Activated T-helper 1 cell treated with anti-CD3 and anti-CD28 coated beads, Interleukin-12 subunit alpha, Interleukin-12 subunit beta, Interleukin-2, Interleukin-4 antibody, amounts not matched to agents 30 ng/mL and 10 ng/mL and 1 ng/mL, durations not matched to agents 14 hours and 24 hours and 36 hours (primary cell): ENCODE data around the gene C3AR1. TPM values are rescaled to one million over a fixed set of nuclear protein-coding genes. Genes with fewer than 3 reads are reported as not detected.
"Not testable (repeated sequence)": the region's sequence is repeated elsewhere in the genome, so short reads cannot be mapped to it uniquely, and the experiment has no call there.

ENCODE experiments used
- DNase-seq: peaks from one replicate; pipeline ENCODE4 v3.0.0; 2021; ENCODE audit warnings: low spot score
- H3K27ac Mint-ChIP-seq: one replicate; pipeline ENCODE4 v1.8.0; 2021; ENCODE audit warnings: mild to moderate bottlenecking, mixed read lengths
- H3K27me3 Mint-ChIP-seq: one replicate; pipeline ENCODE4 v1.8.0; 2022; ENCODE audit warnings: mild to moderate bottlenecking, moderate library complexity, mixed read lengths; ENCODE audit not compliant: insufficient read depth
- H3K36me3 Mint-ChIP-seq: one replicate; pipeline ENCODE4 v1.8.0; 2021; ENCODE audit warnings: low read depth, mixed read lengths
- H3K4me1 Mint-ChIP-seq: one replicate; pipeline ENCODE4 v1.8.0; 2021; ENCODE audit warnings: low read depth, mixed read lengths
- H3K4me3 Mint-ChIP-seq: one replicate; pipeline ENCODE4 v1.8.0; 2021; ENCODE audit warnings: mild to moderate bottlenecking, moderate library complexity, mixed read lengths
- H3K9me3 Mint-ChIP-seq: one replicate; pipeline ENCODE4 v1.8.0; 2021; ENCODE audit warnings: mixed read lengths
- intact Hi-C: fragments of 100-400 bp; cut with micrococcal nuclease; formaldehyde crosslinking; loops from one replicate; pipeline ENCODE4 v1.15.1; 2024
- total RNA-seq: library from RNA; stranded (reverse); gene quantifications from 2 replicates; pipeline ENCODE4 v1.2.3, GENCODE V29; 2022

C3AR1 gene
- 0.60 and 0.71 TPM in 2 replicates for total RNA-seq

- Mint-ChIP-seq H3K27ac (peak within 1 kb of the TSS; percentile 79), H3K36me3 (no peaks in the 10 kb centered on the region), H3K27me3 (no peaks in the 10 kb centered on the region), H3K4me3 (peak within 1 kb of the TSS; percentile 56), H3K4me1 (peaks cover 35% of the 10 kb centered on the region), H3K9me3 (no peaks in the 10 kb centered on the region)
- peak; percentile 43 for DNase-seq
- intact Hi-C loops: loop anchor here (1.0 kb wide), 1 partner anchor 16 kb away; the partner anchor contains the start of gene NECAP1
Measured at GRCh38 chr12:8065991-8066594, at the start of gene C3AR1. C3AR1 (minus strand) TSS chr12:8066359; CDS start chr12:8060185, 6,174 bp downstream.

- not testable (repeated sequence) for H3K4me3 Mint-ChIP-seq, DNase-seq
Measured at GRCh38 chr12:8113117-8113516, 47.0 kb upstream of the C3AR1 start.

GRCh38 chr12:8108808-8109398 is 42.7 kb upstream of the C3AR1 start:
- Mint-ChIP-seq H3K36me3 (peaks cover 17% of the 10 kb centered on the region), H3K27me3 (no peaks in the 10 kb centered on the region), H3K9me3 (peaks cover 5% of the 10 kb centered on the region), H3K27ac (no peak overlapping the region), H3K4me1 (no peaks in the 10 kb centered on the region), H3K4me3 (no peak overlapping the region)
- intact Hi-C loops: loop anchor here (1.0 kb wide), 3 partner anchors 63 to 128 kb away; no protein-coding TSS in a partner anchor
- DNase-seq: peak; percentile 55

More at GRCh38 chr12:8113117-8113516, 47.0 kb upstream of the C3AR1 start:
- H3K36me3 Mint-ChIP-seq, H3K9me3 Mint-ChIP-seq, H3K27me3 Mint-ChIP-seq, H3K27ac Mint-ChIP-seq, intact Hi-C loops, H3K4me1 Mint-ChIP-seq: not testable (repeated sequence)

GRCh38 chr12:8099235-8099634 is 33.1 kb upstream of the C3AR1 start:
- H3K4me1 Mint-ChIP-seq: peaks cover 4% of the 10 kb centered on the region
- H3K27me3 Mint-ChIP-seq: no peaks in the 10 kb centered on the region
- no peak for DNase-seq
- peaks cover 38% of the 10 kb centered on the region for H3K36me3 Mint-ChIP-seq
- H3K27ac Mint-ChIP-seq: no peak overlapping the region
- H3K4me3 Mint-ChIP-seq: no peak overlapping the region
- intact Hi-C loops: no loop called here
- H3K9me3 Mint-ChIP-seq: no peaks in the 10 kb centered on the region

- DNase-seq: no peak
- no peaks in the 10 kb centered on the region for H3K9me3 Mint-ChIP-seq
- peaks cover 55% of the 10 kb centered on the region for H3K36me3 Mint-ChIP-seq
- peaks cover 4% of the 10 kb centered on the region for H3K4me1 Mint-ChIP-seq
- no peak overlapping the region for H3K27ac Mint-ChIP-seq
- H3K27me3 Mint-ChIP-seq: no peaks in the 10 kb centered on the region
- intact Hi-C loops: no loop called here
- no peak overlapping the region for H3K4me3 Mint-ChIP-seq
Measured at GRCh38 chr12:8096281-8096915, 30.2 kb upstream of the C3AR1 start.

GRCh38 chr12:8093291-8093690 is 27.1 kb upstream of the C3AR1 start:
- Mint-ChIP-seq H3K9me3 (no peaks in the 10 kb centered on the region), H3K4me1 (peaks cover 12% of the 10 kb centered on the region), H3K27me3 (no peaks in the 10 kb centered on the region), H3K4me3 (no peak overlapping the region), H3K27ac (no peak overlapping the region), H3K36me3 (peaks cover 63% of the 10 kb centered on the region)
- DNase-seq: no peak
- intact Hi-C loops: no loop called here

GRCh38 chr12:8089716-8090115 is 23.6 kb upstream of the C3AR1 start:
- Mint-ChIP-seq H3K27me3 (no peaks in the 10 kb centered on the region), H3K27ac (peak overlapping the region; percentile 19), H3K4me3 (no peak overlapping the region), H3K9me3 (no peaks in the 10 kb centered on the region), H3K4me1 (peaks cover 30% of the 10 kb centered on the region), H3K36me3 (peaks cover 43% of the 10 kb centered on the region)
- intact Hi-C loops: no loop called here
- no peak for DNase-seq

GRCh38 chr12:8089277-8089676 is 23.1 kb upstream of the C3AR1 start:
- H3K27me3 Mint-ChIP-seq, H3K4me3 Mint-ChIP-seq, intact Hi-C loops, H3K9me3 Mint-ChIP-seq, DNase-seq: not testable (repeated sequence)
- Mint-ChIP-seq H3K27ac (peak overlapping the region; percentile 81), H3K4me1 (peaks cover 34% of the 10 kb centered on the region), H3K36me3 (peaks cover 44% of the 10 kb centered on the region)

- DNase-seq: peak; percentile 20
- Mint-ChIP-seq H3K4me1 (peaks cover 40% of the 10 kb centered on the region), H3K9me3 (no peaks in the 10 kb centered on the region), H3K27me3 (no peaks in the 10 kb centered on the region), H3K27ac (peak overlapping the region; percentile 81), H3K36me3 (peaks cover 44% of the 10 kb centered on the region), H3K4me3 (peak overlapping the region; percentile 75)
- intact Hi-C loops: no loop called here
Measured at GRCh38 chr12:8088574-8088973, 22.4 kb upstream of the C3AR1 start.

- intact Hi-C loops: no loop called here
- Mint-ChIP-seq H3K9me3 (no peaks in the 10 kb centered on the region), H3K27ac (peak overlapping the region; percentile 81), H3K36me3 (peaks cover 39% of the 10 kb centered on the region), H3K27me3 (no peaks in the 10 kb centered on the region), H3K4me3 (peak overlapping the region; percentile 75), H3K4me1 (peaks cover 48% of the 10 kb centered on the region)
- DNase-seq: no peak
Measured at GRCh38 chr12:8087666-8088065, 21.5 kb upstream of the C3AR1 start.

- H3K9me3 Mint-ChIP-seq, DNase-seq, H3K27me3 Mint-ChIP-seq: not testable (repeated sequence)
- H3K27ac Mint-ChIP-seq: peak overlapping the region; percentile 66
- H3K4me1 Mint-ChIP-seq: peaks cover 66% of the 10 kb centered on the region
- intact Hi-C loops: loop anchor here (5.0 kb wide), 1 partner anchor 1637 kb away; no protein-coding TSS in a partner anchor
- H3K36me3 Mint-ChIP-seq: peaks cover 18% of the 10 kb centered on the region
- peak overlapping the region; percentile 92 for H3K4me3 Mint-ChIP-seq
Measured at GRCh38 chr12:8084351-8084750, 18.2 kb upstream of the C3AR1 start.

GRCh38 chr12:8082808-8083100 is 16.6 kb upstream of the C3AR1 start:
- no peak for DNase-seq
- Mint-ChIP-seq H3K27ac (peak overlapping the region; percentile 98), H3K4me3 (peak overlapping the region; percentile 92), H3K27me3 (no peaks in the 10 kb centered on the region), H3K4me1 (peaks cover 57% of the 10 kb centered on the region), H3K9me3 (no peaks in the 10 kb centered on the region), H3K36me3 (peaks cover 14% of the 10 kb centered on the region)
- intact Hi-C loops: loop anchor here (1.0 to 5.0 kb wide), 10 partner anchors 16 to 1635 kb away; partner anchors contain the start of genes C3AR1, FOXJ2 and PEX5

- H3K4me3 Mint-ChIP-seq: peak overlapping the region; percentile 92
- H3K9me3 Mint-ChIP-seq: no peaks in the 10 kb centered on the region
- peaks cover 12% of the 10 kb centered on the region for H3K36me3 Mint-ChIP-seq
- H3K27ac Mint-ChIP-seq: peak overlapping the region; percentile 98
- no peaks in the 10 kb centered on the region for H3K27me3 Mint-ChIP-seq
- peaks cover 48% of the 10 kb centered on the region for H3K4me1 Mint-ChIP-seq
- intact Hi-C loops: loop anchor here (5.0 kb wide), 1 partner anchor 1634 kb away; no protein-coding TSS in a partner anchor
- no peak for DNase-seq
Measured at GRCh38 chr12:8081251-8081920, 15.2 kb upstream of the C3AR1 start.
